GM19463 (cell line): ENCODE results near the gene NFATC1.
A peak's percentile ranks its signal among the peaks of the same experiment; 100 is the strongest.
"Not testable (repeated sequence)": the region's sequence is repeated elsewhere in the genome, so short reads cannot be mapped to it uniquely, and the experiment has no call there.

Experiments used
- ATAC-seq: cut with Tn5 transposase; IDR thresholded peaks from one replicate; pipeline ENCODE4 v1.9.1; 2021; ENCODE audit warnings: mild to moderate bottlenecking, moderate library complexity; ENCODE audit not compliant: unreplicated experiment

Gene NFATC1

GRCh38 chr18:79497638-79498081, 101.9 kb downstream of the NFATC1 start:
- peak; percentile 92 for ATAC-seq

GRCh38 chr18:79498662-79499061, 102.9 kb downstream of the NFATC1 start:
- no peak for ATAC-seq

GRCh38 chr18:79501006-79501405, 105.3 kb downstream of the NFATC1 start:
- ATAC-seq: no peak

- ATAC-seq: no peak
These were observed 107.1 kb downstream of the NFATC1 start for GRCh38 chr18:79502782-79503181.

DNA sequence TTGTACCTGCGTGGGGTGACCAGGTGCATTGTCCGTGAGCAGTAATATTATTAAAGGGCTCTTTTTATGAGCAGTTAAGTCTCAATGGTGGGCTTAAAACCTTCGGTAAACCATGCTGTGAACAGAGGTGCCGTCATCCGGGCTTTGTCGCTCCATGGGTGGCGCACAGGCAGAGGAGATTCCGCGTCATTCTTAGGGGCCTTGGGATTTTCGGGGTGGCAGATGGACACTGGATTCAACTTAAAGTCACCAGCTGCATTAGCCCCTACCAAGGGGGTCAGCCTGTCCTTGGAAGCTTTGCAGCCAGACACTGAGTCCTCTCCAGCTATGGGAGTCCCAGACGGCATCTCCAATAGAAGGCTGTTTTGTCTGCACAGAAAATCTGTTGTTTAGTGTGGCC, 107.7 kb downstream of the NFATC1 start:
- no peak for ATAC-seq

DNA sequence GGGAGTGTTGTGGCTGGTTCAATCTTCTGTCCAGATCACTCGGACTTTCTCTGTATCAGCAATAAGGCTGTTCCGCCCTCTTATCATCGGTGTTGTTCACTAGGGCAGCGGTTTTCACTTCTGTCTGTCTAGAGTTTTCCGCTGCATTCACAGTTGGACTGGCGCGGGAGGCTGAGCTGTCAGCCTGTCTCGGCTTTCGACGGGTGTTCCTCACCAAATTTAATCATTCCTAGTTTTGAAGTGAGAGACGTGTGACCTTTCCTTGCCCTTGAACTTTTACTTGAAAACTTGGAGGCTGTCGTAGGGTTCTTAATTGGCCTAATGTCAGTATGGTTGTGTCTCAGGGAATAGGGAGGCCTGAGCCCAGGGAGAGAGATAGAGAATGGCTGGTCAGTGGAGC, 108.3 kb downstream of the NFATC1 start:
- ATAC-seq: no peak

GRCh38 chr18:79504495-79504894, 108.8 kb downstream of the NFATC1 start:
- not testable (repeated sequence) for ATAC-seq

- not testable (repeated sequence) for ATAC-seq
These were observed 109.7 kb downstream of the NFATC1 start for GRCh38 chr18:79505465-79505864.

GRCh38 chr18:79506191-79507075, 110.7 kb downstream of the NFATC1 start:
- no peak for ATAC-seq

DNA sequence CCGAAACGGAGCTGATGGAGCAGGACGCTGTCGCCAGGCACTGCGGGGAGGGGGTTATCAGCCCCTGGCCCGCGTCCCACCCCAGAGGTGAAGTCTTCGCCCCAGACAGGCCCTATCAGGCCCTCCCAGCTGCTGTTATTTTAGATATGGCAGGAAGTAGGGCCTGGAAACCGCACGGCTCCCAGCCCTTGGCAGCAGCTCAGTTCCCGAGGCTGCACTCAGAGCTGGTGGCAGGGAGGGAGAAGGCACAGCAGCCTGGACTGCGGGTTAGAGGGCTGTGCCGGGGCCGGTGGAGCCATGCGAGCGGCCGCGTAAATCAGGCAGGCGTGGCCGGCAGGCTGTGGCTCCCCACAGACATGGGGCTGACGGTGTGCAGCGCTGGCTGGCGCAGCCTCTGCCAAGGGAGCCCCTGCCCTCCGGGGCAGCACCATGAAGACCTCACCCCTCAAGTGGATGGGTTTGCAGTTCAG, 111.4 kb downstream of the NFATC1 start:
- ATAC-seq: no peak

DNA sequence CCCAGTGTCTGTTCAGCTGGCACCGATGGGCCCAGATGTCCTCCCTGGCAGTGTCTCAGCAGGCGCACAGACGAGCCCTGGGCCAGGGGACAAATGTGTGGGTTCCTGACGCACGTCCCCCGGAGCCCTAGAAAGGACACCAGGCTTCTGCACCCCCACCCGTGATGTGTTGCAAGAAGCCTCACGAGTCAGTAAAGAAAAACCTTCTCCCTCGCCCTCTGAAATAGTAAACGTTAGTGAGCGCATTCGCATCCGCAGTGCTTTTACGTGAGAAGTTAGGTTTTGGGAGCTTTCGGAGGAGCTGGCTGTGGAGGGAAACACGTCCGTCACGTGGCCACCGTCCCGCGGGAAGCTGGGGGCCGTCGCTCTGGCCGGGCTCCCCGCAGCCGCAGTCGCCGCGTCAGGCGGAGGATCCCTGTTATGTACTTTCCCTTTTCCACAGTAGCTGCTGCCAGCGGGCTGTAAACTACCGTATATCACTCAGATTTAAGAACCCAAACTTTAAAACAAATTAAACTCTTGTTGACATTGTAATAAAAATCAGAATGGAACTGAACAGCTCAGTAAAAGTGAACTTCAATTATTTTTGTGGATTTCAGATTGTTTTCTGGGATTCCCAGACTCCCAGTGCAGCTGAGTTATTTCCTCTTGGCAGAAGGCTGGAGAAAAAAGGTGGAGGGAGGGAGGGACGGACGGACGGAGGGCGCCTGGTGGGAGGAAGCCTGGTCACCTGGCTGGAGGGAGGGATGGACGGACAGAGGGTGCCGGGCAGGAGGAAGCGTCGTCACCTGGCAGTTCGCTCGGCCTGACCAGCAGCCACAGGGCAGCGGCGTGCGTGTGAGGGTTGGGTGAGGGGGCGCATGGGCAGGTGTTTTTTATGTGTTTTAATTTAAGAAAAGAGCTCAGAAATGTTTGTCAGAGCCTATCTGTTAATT, 112.1 kb downstream of the NFATC1 start:
- no peak for ATAC-seq

DNA sequence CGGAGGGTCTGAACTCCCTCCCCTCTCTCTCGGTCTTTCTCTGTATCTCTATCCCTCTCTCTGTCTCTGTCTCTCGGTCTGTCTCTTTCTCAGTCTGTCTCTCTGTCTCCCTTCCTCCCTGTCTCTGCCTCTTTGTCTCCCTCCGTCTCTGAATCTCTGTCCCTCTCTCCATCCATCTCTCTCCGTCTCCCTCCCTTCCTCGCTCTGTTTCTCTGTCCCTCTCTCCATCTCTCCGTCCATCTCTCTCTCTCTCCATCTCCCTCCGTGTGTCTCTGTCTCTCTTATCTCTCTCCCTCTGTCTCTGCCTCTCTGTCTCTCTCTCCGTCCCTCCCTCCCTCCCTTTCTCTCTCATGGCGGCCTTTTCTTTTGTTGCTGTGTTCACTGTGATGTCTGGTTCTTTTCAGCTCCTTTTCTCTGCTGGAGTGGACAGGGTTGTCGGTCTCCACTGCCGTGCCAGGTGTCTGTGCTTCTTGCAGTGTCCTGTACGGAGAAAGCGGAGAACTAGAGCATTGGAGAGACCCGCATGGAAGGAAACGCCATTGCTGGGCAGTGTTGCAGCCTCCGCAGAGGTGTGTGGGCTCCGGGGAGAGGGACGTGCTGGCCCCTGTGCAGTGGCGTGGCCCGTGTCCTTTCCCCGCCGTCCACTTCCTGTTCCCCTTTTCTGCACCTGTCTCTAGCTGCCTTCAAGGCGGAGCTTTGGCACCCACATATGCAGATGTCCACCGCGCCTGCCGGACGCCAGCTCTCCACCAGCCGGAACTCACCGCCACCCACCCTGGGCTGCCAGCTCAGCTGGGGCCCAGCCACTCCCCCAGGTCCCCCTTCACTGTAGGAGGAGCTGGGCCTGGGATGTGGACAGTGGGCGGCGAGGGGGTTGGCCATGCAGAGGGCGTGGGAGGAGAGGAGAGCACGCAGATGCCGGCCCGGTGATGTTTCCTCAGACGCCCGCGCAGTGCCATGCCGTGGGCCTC, 113.1 kb downstream of the NFATC1 start:
- peak; percentile 48 for ATAC-seq

DNA sequence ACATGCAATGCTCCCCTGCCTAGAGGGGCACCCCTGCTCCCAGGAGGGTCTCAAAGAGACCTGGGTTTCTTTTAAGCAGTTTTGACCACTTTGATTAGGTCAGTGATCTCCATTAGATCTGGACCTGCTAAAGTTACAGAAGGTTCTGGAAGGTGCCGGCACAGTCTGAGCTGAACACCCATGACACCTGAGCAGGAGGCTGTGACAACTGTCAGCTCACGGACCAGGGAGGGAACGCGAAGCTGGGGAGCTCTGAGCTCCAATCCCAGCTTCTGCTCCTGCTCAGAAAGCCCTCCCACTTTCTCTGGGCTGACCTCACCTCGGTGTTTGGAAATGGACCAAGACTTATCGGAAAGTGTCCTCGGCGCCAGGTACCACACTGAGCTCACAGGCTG, 113.8 kb downstream of the NFATC1 start:
- ATAC-seq: no peak

- ATAC-seq: no peak
These were observed 114.4 kb downstream of the NFATC1 start for GRCh38 chr18:79510046-79510685.

- no peak for ATAC-seq
These were observed 115.1 kb downstream of the NFATC1 start for GRCh38 chr18:79510731-79511241.

DNA sequence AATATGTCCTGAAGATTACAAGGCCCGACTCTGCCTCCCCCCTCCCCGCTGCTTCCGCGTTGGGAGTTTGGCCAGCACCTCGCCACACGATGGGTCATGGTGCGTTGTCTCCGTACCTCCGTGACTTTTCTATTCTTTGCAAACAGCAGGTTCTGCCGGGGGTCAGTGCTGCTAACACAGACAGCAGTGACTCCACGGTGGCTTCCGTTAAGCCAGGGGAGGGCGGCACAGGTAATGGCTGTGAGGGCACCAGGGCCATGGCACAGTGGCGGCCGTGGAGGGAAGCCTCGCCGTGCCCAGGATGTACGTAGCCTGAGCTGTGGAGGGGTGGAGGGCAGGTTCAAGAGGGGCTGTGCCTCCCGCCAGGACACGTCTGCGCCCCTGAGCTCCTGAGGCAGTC, 115.5 kb downstream of the NFATC1 start:
- ATAC-seq: no peak

DNA sequence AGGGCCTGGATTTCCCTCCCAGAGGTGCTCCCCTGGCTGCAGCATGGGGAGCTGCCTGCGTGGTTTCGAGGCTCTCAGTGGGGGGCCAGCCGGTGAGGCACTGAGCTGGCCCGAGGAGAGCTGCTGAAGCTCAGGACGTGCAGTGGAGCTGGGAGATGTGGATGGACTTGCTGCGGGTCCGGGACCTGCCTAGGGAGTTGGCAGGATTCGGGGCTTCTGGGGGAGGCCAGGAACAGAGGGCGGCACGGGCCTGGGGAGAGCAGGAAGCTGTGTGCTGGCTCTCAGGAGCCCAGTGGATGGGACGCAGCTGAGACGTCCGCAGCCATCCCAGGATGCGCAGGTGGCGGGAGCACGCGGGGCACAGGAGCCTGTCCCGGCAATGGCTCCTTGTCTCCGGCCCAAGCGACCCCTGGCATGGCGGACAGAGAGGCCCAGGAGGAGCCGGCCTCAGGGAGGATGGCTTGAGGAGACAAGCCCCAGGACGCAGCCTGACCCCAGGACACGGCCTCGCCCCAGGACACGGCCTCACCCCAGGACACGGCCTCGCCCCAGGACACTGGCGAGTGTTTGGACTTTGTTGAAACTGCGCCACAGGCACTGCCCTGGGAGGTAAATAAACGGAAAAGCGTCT, 116.1 kb downstream of the NFATC1 start:
- no peak for ATAC-seq

DNA sequence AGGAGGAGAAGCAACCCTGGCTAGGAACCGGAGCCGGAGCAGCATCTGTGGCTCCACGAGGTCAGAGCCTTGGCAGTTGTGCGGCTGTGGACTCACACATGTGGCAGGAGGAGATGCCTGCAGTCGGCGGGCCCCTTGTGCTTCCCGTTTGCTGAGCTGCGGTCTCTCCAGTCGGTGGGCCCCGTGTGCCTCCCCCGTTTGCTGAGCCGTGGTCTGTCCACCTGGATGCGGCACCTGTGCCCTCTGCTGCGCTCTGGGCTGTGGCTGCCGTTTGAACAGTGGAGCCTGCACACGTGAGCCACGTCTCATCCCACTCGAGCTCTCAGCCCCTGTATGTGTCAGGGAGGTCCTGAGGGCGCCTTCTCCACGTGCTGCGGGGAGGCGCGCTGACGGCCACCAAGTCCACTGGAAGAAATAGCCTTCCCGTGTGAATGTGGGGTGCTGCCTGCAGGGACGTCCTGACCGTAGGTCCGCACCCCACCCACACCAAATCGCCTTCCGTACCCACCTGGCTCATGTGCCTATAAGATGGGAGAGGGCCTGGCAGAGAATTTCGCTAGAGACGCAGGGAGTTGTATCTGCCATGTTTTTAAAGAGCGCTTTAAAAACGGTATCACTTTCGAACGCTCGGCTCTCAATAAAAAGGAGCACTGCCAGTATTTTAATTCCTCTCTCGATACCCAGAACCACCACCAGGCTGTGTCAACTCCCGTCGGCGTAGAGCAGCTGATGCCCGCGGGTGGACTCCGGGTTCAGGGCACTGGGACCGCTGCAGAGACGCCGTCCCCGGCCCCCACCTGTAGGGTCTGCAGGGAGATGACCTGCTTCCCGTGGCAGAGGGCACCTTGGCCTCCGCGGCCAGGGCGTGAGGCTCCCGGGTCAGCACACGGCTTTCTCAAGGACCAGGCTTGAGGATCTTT, 117.0 kb downstream of the NFATC1 start:
- ATAC-seq: no peak
